Activated T-cell treated with anti-CD3 and anti-CD28 coated beads, Interleukin-2, amount 50 U/mL, for 1 hour (primary cell): Measurements from ENCODE around the gene PHRF1.

ENCODE experiments used
- DNase-seq: peaks from one replicate; pipeline ENCODE4 v3.0.0-alpha.2; 2020

PHRF1 gene

DNA sequence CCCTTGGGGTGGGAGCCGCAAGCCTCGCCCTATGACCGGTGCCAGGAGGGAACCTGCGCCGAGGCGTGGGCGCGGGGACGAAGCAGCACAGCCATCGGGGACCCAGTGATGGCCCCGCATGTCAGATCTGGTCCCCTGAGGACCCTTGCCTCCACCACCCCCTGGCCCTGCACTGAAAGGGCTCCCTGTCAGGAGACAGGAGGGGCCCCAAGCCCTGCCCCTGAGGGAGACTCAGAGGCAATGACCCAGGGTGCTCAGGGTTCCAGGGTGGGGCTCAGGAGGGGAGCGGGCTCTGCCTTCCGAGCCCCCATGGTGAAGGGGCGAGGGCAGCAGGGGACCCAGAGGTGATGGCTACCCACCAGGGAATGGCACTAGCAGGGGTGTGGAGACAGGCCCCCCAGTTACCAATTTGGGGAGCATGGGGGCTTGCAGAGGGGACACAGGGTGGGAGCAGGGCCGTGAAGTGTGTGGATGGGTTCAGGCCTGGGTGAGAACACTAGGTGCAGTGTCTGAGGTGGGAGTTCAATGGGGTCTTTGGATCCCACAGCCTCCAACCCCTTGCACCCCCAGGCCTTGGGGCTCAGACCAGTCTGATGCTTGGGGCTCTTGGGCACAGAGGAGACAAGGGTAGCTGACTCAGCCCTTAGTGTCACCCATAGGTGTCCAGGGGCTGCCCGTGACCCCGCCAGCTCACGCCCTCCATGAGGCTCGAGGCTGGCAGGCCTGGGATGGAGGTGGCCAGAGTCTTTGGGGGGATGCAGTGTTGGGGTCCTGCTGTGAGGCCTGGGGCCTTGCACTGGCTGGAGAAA lies 38.4 kb upstream of the PHRF1 start:
- no peak for DNase-seq

DNA sequence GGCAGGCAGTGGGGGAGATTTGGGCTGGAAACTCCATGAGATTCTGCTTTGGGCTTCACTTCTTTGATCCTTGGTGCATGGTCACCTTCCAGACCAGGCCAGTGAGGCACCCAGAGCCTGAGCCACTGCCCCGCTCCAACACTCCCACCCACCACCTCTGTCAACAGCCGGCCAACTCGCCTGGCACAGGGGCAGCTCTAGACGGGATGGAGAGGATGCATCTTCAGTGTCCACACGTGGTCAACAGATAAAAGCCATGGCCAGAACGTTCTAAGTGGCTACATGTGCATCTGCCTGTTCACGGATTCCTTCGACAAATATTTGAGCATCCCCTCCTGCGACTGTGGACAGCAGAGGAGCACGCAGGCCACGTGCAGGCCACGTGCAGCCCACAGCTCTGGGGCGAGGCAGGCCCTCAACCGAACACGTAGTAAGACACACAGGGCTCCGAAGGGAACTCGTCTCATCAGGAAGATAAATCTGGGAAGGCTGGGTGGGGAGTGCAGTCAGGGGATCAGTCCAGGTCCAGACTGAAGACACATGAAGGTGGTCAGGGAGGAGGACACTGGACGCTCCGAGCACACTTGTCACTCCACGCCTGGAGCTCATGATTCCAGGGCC lies 37.7 kb upstream of the PHRF1 start:
- no peak for DNase-seq

GRCh38 chr11:539971-540481 lies 36.2 kb upstream of the PHRF1 start:
- no peak for DNase-seq

DNA sequence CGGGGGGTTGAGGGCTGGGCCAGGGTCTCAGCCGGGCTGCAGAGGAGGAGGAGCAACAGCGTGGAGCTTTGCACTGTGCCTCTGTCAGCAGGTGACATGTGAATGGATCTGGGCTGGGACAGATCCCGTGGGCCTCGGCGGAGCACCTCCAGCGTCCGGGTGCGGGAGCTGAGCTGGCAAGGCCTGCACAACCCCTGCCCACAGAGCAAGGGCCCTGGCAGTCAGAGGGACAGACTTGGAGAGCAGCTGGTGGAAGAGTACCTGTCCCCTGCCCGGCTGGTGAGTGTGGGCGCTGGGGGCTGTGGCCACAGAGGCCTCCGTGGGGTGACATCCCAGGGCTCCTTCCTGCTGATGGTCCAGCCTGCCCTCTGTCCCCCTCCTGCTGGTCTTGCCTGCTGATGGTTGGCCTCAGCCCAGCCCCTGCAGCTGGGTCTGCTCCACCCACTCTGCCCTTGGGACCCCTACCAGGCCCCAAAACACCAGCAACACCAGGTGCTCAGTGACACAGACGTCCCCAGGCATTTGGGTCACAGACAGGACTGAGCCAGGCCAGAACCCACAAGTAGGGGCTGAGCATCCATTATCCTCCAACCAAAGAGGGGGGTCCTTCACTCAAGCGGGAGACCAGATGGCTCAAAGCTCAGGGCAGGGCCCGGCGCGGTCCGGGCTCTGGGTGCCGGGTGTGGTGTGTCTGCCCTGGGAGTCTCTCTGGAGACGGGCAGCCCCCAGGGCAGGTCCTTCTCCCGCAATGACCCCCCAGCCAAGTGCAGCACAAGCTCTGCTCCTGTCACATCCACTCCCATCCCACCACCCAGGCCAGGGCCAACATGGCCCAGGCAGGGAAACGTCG lies 35.5 kb upstream of the PHRF1 start:
- DNase-seq = no peak

DNA sequence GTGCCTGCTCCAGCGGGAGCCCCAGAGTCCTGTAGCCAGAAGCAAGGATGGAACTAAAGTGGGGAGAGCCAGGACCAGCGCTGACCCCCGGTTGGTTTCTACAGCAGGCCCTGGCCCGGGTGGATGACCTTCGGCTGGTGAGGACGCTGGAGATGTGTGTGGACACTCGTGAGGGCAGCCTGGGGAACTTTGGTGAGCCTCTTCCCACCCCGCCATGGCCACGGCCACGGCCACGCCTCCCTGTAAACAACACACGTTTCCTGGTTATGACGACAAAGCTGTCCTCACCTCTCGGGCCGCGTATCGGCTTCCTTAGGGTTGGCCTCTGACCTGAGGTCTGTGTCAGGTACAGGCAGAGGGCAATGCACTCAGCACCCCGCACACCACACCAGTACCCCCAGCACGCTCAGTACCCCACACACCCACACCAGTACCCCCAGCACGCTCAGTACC lies 34.8 kb upstream of the PHRF1 start:
- no peak for DNase-seq

GRCh38 chr11:544817-545166 lies 31.5 kb upstream of the PHRF1 start:
- DNase-seq = no peak

GRCh38 chr11:545171-545570 lies 31.1 kb upstream of the PHRF1 start:
- DNase-seq = no peak

- DNase-seq = no peak
These were observed 27.3 kb upstream of the PHRF1 start for GRCh38 chr11:548700-549603.

- DNase-seq = no peak
These were observed 26.1 kb upstream of the PHRF1 start for GRCh38 chr11:550021-550745.

DNA sequence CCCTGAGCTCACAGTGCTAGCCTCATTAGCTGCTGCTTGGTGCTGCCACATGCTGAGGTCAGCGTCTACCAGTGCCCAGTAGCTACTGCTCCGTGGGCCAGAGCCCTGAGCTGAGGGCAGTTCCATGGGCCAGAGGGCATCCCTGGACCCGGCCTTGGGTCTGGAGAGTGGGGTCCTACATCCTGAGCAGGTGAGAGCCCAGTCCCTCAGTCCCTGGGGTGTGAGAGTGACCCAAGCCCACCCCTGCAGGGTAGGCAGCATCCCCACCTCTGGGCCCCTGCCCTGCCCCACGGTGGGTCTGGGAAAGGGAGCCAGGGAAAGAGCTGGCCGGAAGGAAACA lies 25.6 kb upstream of the PHRF1 start:
- DNase-seq = no peak

GRCh38 chr11:551131-551530 lies 25.1 kb upstream of the PHRF1 start:
- DNase-seq = no peak

GRCh38 chr11:551596-551995 lies 24.7 kb upstream of the PHRF1 start:
- no peak for DNase-seq

- DNase-seq = no peak
These were observed 22.9 kb upstream of the PHRF1 start for GRCh38 chr11:553083-553987.

- no peak for DNase-seq
These were observed 22.3 kb upstream of the PHRF1 start for GRCh38 chr11:553988-554340.

DNA sequence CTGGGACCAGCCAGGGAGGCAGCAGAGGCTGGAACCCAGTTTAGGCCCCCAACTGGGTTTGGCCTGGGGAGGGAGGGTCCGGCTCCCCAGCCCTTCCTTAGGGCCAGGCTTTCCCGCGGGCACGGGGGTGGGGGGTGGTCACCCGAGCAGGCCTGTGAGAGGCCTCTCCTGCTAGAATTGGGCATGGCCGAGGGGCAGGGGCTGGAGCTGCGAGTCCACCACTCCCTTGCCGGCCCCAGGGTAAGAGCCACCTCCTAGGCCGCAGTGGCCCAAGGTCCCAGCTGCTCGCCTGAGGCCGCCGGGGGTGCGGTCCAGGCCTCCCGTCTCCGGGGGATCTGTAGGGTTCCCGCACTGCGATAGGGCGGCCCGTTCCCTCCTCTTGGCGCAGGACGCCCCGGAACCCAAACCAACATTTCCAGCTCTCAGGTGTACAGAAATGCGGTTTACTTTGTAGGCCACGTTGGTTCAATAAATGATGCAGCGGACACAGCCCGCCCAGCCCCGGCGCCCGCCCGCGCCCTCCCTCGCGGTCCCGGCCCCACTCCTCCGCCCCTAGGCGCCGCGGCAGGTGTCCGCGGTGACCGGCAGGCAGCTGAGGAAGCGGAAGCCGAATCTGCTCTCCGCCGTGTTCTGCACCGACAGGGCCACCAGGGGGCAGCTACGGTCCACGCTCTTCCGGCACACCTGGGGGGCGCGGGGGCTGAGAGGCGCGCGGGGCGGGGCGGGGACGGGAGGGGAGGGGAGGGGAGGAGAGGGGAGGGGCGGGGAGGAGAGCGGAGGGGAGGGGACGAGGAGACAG lies 21.6 kb upstream of the PHRF1 start:
- DNase-seq = peak; percentile 80

DNA sequence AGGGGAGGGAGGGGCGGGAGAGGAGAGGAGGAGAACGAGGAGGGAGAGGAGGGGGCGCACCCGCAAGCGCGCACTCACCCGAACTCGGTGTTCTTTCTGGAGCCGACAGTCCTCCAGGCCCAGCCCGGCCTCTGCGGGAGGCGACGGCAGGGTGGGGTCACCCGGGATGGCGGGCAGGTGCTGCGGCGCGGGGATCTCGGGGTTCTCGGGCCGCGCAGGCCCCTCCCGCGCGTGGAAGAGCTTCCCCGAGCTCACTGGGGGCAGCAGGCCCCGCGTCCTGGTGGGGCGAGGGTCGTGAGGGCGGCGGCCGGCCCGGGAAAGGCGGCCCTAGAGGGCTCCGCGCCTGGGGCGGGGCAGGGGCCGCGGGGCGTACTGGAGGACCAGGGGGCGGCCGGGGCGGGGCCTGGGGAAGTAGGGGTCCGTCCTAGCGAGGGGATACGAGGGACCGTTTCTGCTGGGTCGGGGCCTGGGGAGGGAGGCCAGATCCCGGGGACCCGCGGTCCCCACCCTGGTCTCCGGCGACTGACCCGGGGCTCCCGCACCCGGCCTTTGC lies 21.0 kb upstream of the PHRF1 start:
- DNase-seq = no peak

GRCh38 chr11:555780-556661 lies 20.2 kb upstream of the PHRF1 start:
- DNase-seq = peak; percentile 56

GRCh38 chr11:556662-557256 lies 19.5 kb upstream of the PHRF1 start:
- no peak for DNase-seq
